Smooth muscle cell (in vitro differentiated cells): ENCODE data around the gene RANBP3. TPM values are rescaled to one million over a fixed set of nuclear protein-coding genes. Genes with fewer than 3 reads are reported as not detected.
"Not testable (repeated sequence)": the region's sequence is repeated elsewhere in the genome, so short reads cannot be mapped to it uniquely, and the experiment has no call there.

Source experiments
- DNase-seq: peaks from one replicate; lab custom pipeline; 2025; ENCODE audit not compliant: unreplicated experiment; lab: John Stamatoyannopoulos, UW
- H2AFZ ChIP-seq: fragments of 200-600 bp; sonication (generic); 2 replicates; pipeline ENCODE4 v1.6.0; 2016; ENCODE audit warnings: antibody characterized with exemption, low read depth, mild to moderate bottlenecking
- H3F3A ChIP-seq: fragments of 200-600 bp; sonication (generic); 2 replicates; pipeline ENCODE4 v1.6.0; 2017; ENCODE audit warnings: antibody characterized with exemption, low read depth
- H3K27ac ChIP-seq: fragments of 200-600 bp; sonication (generic); 2 replicates; pipeline ENCODE4 v1.5.1; 2016; ENCODE audit warnings: low read depth, mild to moderate bottlenecking
- H3K27me3 ChIP-seq: fragments of 200-600 bp; sonication (generic); 2 replicates; pipeline ENCODE4 v1.6.1; 2016; ENCODE audit warnings: low read depth, mild to moderate bottlenecking
- H3K36me3 ChIP-seq: fragments of 200-600 bp; sonication (generic); 2 replicates; pipeline ENCODE4 v1.5.1; 2016; ENCODE audit warnings: low read depth
- H3K4me1 ChIP-seq: fragments of 200-600 bp; sonication (generic); 2 replicates; pipeline ENCODE4 v1.5.1; 2016; ENCODE audit warnings: low read depth
- H3K4me2 ChIP-seq: fragments of 200-600 bp; sonication (generic); 2 replicates; pipeline ENCODE4 v1.6.0; 2016; ENCODE audit warnings: mild to moderate bottlenecking
- H3K4me3 ChIP-seq: fragments of 200-600 bp; sonication (generic); 2 replicates; pipeline ENCODE4 v1.5.1; 2016; ENCODE audit warnings: mild to moderate bottlenecking
- H3K79me2 ChIP-seq: fragments of 200-600 bp; sonication (generic); 2 replicates; pipeline ENCODE4 v1.6.0; 2016; ENCODE audit warnings: low read depth, mild to moderate bottlenecking
- H3K9ac ChIP-seq: fragments of 200-600 bp; sonication (generic); 2 replicates; pipeline ENCODE4 v1.6.0; 2016; ENCODE audit warnings: low read depth
- H3K9me3 ChIP-seq: fragments of 200-600 bp; sonication (generic); replicated peaks from 2 replicates; pipeline ENCODE4 v1.5.1; 2016; ENCODE audit warnings: low read depth
- H4K20me1 ChIP-seq: fragments of 200-600 bp; sonication (generic); 2 replicates; pipeline ENCODE4 v1.6.0; 2016; ENCODE audit warnings: low read depth
- WGBS: methylation state at CpG from one replicate; pipeline ENCODE4 v1.1.7; 2016; ENCODE audit warnings: low lambda C conversion rate; 5-methylcytosine and 5-hydroxymethylcytosine counted together
- polyA plus RNA-seq: library from polyadenylated mRNA; unstranded; fragments of >200 nt; fragmentation: Nextera tagmentation; extraction: Ambion mirVana; gene quantifications from 2 replicates; pipeline ENCODE4 v1.2.1, GENCODE V29; 2016
- total RNA-seq: library from RNA; depleted of rRNA; stranded (reverse); fragments of >200 nt; gene quantifications from 2 replicates; pipeline ENCODE4 v1.2.3, GENCODE V29; 2014
- TF ChIP-seq, protein P1 (sequence below): fragments of 200-600 bp; sonication (generic); IDR thresholded peaks from 2 replicates; pipeline ENCODE4 v1.5.1; 2017; ENCODE audit warnings: borderline replicate concordance, mild to moderate bottlenecking, antibody characterized with exemption; ENCODE audit not compliant: insufficient read depth, poor library complexity, severe bottlenecking

The RANBP3 gene
- total and polyA plus RNA-seq, 2 experiments from 2014 or later = 13.4 to 65.8 TPM

GRCh38 chr19:5961969-5962945, 15.7 kb downstream of the RANBP3 start:
- no peak overlapping the region for H2AFZ ChIP-seq
- H4K20me1 ChIP-seq = peaks cover 100% of the 10 kb centered on the region
- no peak for DNase-seq
- no peak overlapping the region for H3K4me2 ChIP-seq
- peaks cover 90% of the 10 kb centered on the region for H3K79me2 ChIP-seq
- no peak overlapping the region for H3K9ac ChIP-seq
- H3K27ac ChIP-seq = no peak overlapping the region
- TF ChIP-seq, protein P1, sequence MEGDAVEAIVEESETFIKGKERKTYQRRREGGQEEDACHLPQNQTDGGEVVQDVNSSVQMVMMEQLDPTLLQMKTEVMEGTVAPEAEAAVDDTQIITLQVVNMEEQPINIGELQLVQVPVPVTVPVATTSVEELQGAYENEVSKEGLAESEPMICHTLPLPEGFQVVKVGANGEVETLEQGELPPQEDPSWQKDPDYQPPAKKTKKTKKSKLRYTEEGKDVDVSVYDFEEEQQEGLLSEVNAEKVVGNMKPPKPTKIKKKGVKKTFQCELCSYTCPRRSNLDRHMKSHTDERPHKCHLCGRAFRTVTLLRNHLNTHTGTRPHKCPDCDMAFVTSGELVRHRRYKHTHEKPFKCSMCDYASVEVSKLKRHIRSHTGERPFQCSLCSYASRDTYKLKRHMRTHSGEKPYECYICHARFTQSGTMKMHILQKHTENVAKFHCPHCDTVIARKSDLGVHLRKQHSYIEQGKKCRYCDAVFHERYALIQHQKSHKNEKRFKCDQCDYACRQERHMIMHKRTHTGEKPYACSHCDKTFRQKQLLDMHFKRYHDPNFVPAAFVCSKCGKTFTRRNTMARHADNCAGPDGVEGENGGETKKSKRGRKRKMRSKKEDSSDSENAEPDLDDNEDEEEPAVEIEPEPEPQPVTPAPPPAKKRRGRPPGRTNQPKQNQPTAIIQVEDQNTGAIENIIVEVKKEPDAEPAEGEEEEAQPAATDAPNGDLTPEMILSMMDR = no peak
- no peaks in the 10 kb centered on the region for H3K4me1 ChIP-seq
- no peaks in the 10 kb centered on the region for H3K27me3 ChIP-seq
- no peaks in the 10 kb centered on the region for H3K36me3 ChIP-seq
- H3K9me3 ChIP-seq = no peaks in the 10 kb centered on the region
- no peaks in the 10 kb centered on the region for H3F3A ChIP-seq
- WGBS = 75% methylated on average over 29 of the region's 29 CpGs
- H3K4me3 ChIP-seq = no peak overlapping the region

- not testable (repeated sequence) for H3K9ac ChIP-seq, H3K4me2 ChIP-seq, H3K27ac ChIP-seq
Observed at GRCh38 chr19:5961641-5961968, 16.3 kb downstream of the RANBP3 start.

GRCh38 chr19:5960005-5961001, 17.6 kb downstream of the RANBP3 start:
- no peak overlapping the region for H3K9ac ChIP-seq
- no peak overlapping the region for H2AFZ ChIP-seq
- H3K79me2 ChIP-seq = peaks cover 90% of the 10 kb centered on the region
- H3K4me2 ChIP-seq = no peak overlapping the region
- no peaks in the 10 kb centered on the region for H3K36me3 ChIP-seq
- H3F3A ChIP-seq = peaks cover 4% of the 10 kb centered on the region
- peaks cover 100% of the 10 kb centered on the region for H4K20me1 ChIP-seq
- H3K4me3 ChIP-seq = no peak overlapping the region
- DNase-seq = no peak
- peaks cover 2% of the 10 kb centered on the region for H3K4me1 ChIP-seq
- no peak overlapping the region for H3K27ac ChIP-seq
- no peaks in the 10 kb centered on the region for H3K9me3 ChIP-seq
- H3K27me3 ChIP-seq = no peaks in the 10 kb centered on the region
- TF ChIP-seq, protein P1 = no peak
- 82% methylated on average over 18 of the region's 18 CpGs for WGBS

More at GRCh38 chr19:5961641-5961968, 16.3 kb downstream of the RANBP3 start:
- not testable (repeated sequence) for H3F3A ChIP-seq, H3K9me3 ChIP-seq, H2AFZ ChIP-seq, H3K4me1 ChIP-seq, H3K4me3 ChIP-seq, H3K36me3 ChIP-seq, H3K27me3 ChIP-seq, DNase-seq
- 88% methylated on average over 6 of the region's 6 CpGs for WGBS
- peaks cover 100% of the 10 kb centered on the region for H4K20me1 ChIP-seq
- peaks cover 89% of the 10 kb centered on the region for H3K79me2 ChIP-seq
